Right lung (tissue), 10 donors: ENCODE results near the gene PIGS. TPM values are rescaled to one million over a fixed set of nuclear protein-coding genes. Genes with fewer than 3 reads are reported as not detected.
"Not testable (repeated sequence)": the region's sequence is repeated elsewhere in the genome, so short reads cannot be mapped to it uniquely, and the experiment has no call there.

Source experiments
- DNase-seq, 2 donors: peaks; one replicate each; pipeline ENCODE4 v3.0.0-alpha.2; 2013
- long read RNA-seq, 8 donors: transcript quantifications; one replicate each; lab custom pipeline, GENCODE V29; 2026
- polyA plus RNA-seq, 5 donors: library from polyadenylated mRNA; unstranded; fragments of 120-200 nt; gene quantifications; one replicate each; pipeline versions ENCODE4 v1.2.1 to v1.2.3, GENCODE V29; 2013; ENCODE audit warnings: inconsistent platforms in 1 of 5, low replicate concordance in 1 of 5; ENCODE audit not compliant: insufficient read length in 5 of 5, insufficient read depth in 1 of 5

The PIGS gene
- polyA plus RNA-seq, result 10 to 100 TPM; 58.7 to 66.9 (median 62.7) TPM
- long read RNA-seq, donor 1, transcript PIGS-202 (12 exons, 2,877 nt), result major isoform, 22 of 28 reads
- long read RNA-seq, donor 1, partial matches to known transcripts, result 0 of 28 reads
- long read RNA-seq, donor 1, other reads (novel, unspliced or antisense), result 0 of 28 reads
- long read RNA-seq, donor 2, transcript PIGS-202 (12 exons, 2,877 nt), result major isoform, 13 of 15 reads
- long read RNA-seq, donor 2, partial matches to known transcripts, result 0 of 15 reads
- long read RNA-seq, donor 2, other reads (novel, unspliced or antisense), result 0 of 15 reads
- long read RNA-seq, donor 3, transcript PIGS-203 (11 exons, 2,815 nt), result minor isoform, 5 of 20 reads
- long read RNA-seq, donor 3, transcript PIGS-202 (12 exons, 2,877 nt), result major isoform, 14 of 20 reads
- long read RNA-seq, donor 3, partial matches to known transcripts, result 0 of 20 reads
- long read RNA-seq, donor 3, other reads (novel, unspliced or antisense), result 0 of 20 reads
- long read RNA-seq, donor 4, partial matches to known transcripts, result 0 of 9 reads
- long read RNA-seq, donor 4, other reads (novel, unspliced or antisense), result 0 of 9 reads
- long read RNA-seq, donor 5, partial matches to known transcripts, result 0 of 11 reads
- long read RNA-seq, donor 5, other reads (novel, unspliced or antisense), result 0 of 11 reads
- long read RNA-seq, donor 6, transcript PIGS-206 (2 exons, 3,088 nt), result minor isoform, 7 of 19 reads
- long read RNA-seq, donor 6, transcript PIGS-202 (12 exons, 2,877 nt), result major isoform, 9 of 19 reads
- long read RNA-seq, donor 6, partial matches to known transcripts, result 0 of 19 reads
- long read RNA-seq, donor 6, other reads (novel, unspliced or antisense), result 0 of 19 reads
- long read RNA-seq, donor 7, transcript PIGS-202 (12 exons, 2,877 nt), result major isoform, 9 of 18 reads
- long read RNA-seq, donor 7, partial matches to known transcripts, result 5 of 18 reads
- long read RNA-seq, donor 7, other reads (novel, unspliced or antisense), result 0 of 18 reads
- long read RNA-seq, donor 8, transcript PIGS-202 (12 exons, 2,877 nt), result major isoform, 5 of 7 reads
- long read RNA-seq, donor 8, partial matches to known transcripts, result 0 of 7 reads
- long read RNA-seq, donor 8, other reads (novel, unspliced or antisense), result 0 of 7 reads

- DNase-seq, result peak; percentile 89 to 92
These were observed at the start of gene PIGS for GRCh38 chr17:28571361-28572122. Gene PIGS (minus strand): TSS chr17:28571524. CDS start chr17:28571496, 28 bp downstream.

- no peak for DNase-seq
These were observed 48.7 kb upstream of the PIGS start for GRCh38 chr17:28620010-28620409.

- DNase-seq, result no peak
These were observed 47.1 kb upstream of the PIGS start for GRCh38 chr17:28618464-28618863.

DNA sequence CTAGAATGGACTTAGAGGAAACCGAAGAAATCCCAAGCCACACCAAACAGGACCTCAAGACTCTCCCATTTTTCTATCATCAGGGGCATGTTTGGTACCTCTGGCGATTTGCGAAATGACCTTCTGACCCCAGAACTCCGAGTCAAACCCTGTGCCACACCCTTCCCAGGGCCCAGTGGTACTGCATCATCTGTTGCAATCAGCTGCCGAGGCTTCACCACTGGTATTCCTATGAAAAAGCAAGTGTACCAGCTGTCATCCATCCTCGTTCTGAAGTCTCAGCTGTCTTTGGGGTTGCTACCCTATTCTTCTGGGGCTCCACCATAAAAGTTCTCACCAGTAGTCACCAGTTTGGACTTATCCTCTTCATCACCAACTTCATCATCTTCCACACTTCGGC, 45.0 kb upstream of the PIGS start:
- no peak for DNase-seq

DNA sequence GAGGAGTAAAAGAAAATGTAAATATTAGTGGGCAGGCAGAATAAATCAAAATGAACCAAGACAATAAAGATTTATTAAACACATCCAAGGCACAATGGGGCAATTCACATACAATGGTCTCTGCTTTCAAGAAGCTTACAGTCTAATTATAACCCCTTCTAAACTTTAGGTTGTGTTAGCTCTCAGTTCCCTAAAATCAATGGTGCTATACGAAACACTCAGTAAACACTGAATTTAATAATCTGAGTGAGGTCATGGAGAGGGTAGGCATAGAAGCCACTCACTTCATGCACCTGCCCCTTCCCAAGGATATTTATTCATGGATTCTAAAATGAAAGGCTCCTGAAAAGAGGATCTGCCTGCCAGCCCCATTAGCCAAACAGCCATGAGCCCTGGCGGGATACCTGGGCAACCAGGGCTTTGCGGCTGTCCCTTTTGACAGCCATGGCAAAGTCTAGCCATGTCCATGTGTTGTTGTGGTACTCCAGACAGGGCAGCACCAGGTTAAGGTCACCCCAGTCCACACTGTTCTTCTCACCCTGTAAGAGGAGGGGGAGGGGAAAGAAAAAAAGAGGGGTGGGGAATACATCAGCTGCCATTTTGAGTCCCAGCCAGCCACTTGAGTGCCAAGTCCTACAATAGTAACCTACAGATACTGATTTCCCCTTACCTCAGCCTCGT, 44.1 kb upstream of the PIGS start:
- DNase-seq, result no peak

DNA sequence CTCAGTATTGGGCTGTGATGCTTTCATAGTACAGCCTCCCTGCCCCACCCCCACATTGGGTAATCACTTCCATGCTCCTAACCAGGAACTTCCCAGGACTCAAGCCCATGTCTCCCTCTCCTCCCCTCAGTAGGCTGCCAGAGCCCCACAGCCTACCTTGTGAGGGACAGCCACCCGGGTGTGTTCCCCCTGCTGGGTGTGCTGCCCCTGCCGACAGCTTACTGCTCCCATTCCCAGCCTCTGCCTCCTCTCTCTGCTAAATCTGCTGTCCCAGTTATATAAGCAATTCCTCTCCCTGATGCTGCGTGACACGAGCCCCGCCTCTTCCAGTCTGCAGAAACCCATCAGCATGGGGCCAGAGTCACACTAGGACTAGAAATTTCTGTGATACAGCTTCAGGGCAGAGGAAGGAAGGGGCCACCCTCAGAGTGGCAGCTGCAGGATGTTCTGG, 42.6 kb upstream of the PIGS start, which contains the start of gene RSKR:
Gene RSKR, minus strand, starts transcription at position 255 of the 451 bp plus-strand sequence. Its CDS starts 24 bp downstream, at position 231.
- DNase-seq, result no peak

GRCh38 chr17:28612936-28613872, 41.9 kb upstream of the PIGS start:
- DNase-seq, result peak in 1 of 2 donors; percentile 28

GRCh38 chr17:28612531-28612930, 41.2 kb upstream of the PIGS start:
- no peak for DNase-seq

DNA sequence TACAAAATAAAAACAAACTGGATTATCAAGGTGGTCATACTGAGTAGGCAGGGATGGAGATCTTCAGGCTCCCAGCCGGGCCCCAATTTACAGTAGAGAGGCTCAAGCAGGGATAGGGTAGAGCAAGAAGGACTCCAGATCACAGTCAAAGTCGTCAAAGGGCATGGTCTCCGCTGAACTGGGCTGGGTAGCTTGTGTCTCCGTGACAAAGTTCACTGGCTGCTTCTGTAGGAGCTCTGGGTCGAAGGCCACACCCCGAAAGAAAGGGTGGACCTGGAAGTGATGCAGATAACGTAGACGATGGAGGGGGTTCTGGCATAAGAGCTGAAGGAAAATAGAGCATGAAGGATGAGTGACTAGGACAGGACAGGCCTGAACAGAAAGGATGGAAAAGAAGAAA, 39.1 kb upstream of the PIGS start:
- DNase-seq, result no peak

DNA sequence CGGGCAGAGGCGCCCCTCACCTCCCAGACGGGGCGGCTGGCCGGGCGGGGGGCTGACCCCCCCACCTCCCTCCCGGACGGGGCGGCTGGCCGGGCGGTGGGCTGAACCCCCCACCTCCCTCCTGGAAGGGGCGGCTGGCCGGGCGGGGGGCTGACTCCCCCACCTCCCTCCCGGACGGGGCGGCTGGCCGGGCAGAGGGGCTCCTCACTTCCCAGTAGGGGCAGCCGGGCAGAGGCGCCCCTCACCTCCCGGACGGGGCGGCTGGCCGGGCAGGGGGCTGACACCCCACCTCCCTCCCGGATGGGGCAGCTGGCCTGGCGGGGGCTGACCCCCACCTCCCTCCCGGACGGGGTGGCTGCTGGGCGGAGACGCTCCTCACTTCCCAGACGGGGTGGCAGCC, 32.7 kb upstream of the PIGS start:
- DNase-seq, result not testable (repeated sequence)

DNA sequence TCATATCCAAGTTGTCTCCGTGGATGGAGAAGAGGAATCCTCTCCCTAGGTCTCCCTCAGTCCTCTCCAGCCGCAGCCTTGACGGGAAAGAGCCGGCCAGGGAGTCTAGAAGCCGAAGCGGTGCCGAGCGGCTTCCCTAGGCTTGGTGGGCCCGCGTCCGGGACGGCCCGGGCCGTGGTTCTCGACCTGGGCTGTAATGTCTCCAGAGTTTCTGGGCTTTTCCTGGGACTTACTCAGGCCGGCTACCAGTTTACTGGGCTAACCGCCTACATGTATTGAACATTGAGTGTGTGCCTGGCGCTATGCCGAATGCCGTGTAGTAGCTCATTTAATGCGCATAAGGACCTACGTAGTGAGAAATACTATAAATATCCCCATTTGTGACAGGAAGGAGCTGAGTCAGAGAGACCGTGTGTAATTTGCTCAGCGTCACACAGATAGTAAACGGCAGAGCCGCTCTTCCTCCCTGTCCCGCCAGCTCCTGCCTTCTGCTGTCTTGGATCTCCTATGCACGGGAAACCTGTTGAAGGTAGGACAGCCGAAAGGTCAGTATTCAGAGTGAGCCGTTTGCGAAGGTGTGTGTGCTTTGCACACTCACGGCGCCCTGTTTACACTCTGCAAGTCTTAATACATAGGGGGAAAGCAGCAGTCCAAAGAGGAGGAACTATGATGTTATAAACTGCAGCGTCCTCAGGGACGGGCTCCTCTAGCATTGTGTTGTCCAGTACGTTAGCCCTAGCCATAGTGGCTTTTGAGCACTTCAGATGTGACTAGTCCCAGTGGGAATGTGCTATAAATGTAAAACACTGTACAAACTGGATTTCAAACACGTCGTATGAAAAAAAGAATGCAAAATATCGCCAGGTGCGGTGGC, 28.2 kb upstream of the PIGS start:
- DNase-seq, result peak; percentile 61 to 67

- peak; percentile 91 to 93 for DNase-seq
These were observed 27.5 kb upstream of the PIGS start, which contains the start of gene SPAG5 for GRCh38 chr17:28598799-28599310. Gene SPAG5 (minus strand): TSS chr17:28599025. CDS start chr17:28598946, 79 bp downstream.

DNA sequence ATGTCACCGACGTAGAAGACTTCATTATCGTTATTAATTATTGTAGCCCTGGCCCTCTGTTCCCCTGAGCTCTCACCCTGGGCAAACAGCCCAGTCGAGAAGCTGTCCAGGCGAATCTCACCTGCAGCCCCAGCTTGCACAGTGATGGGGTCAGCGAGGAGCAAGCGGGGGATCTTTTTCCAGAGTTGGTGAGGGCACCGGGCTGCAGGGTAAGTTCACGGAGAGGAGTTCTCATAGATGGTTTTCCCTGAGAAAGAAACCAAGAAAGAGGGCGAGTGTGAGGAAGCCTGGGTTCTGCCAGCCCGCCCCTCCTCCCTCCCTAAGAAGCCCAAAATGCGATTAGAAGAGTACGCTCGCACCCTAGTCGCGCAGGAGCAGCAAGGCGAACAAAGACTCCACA, 27.1 kb upstream of the PIGS start:
- no peak for DNase-seq

DNA sequence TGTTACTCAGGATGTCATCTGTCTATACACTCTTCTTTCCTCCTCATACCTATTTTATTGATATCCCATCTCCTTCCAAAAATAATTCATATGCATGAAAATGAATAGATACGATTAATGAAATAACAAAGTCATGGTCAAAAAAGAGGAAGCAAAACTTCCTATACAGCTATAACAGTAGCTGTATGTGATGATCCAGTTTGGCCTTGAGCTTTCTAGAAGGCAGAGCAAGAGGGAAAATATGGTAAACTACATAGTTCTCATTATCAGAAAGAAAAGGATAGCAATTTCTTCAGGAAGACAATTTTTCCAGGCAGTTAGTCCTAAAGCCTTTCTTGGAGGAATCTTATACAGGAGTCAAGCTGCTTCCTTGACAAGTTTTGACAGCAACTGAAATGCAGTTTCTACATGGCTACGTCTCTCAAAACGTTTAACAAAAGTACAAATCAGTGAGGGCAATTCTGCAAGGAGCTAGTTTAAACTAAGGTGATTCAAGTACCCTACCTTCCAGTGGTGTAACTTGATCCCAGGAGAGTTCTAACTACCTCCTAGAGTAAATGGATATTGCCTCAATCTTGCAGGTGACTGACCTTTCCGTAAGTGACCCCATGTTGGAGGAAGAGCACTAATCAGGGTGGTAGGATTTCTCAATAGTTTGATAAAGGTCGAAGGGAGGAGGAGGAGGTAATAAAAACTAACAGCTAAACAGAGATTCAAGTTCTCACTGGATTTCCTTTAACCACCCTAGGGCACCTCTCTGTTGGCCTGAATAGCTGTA, 26.5 kb upstream of the PIGS start:
- no peak for DNase-seq

GRCh38 chr17:28592260-28592659, 20.9 kb upstream of the PIGS start:
- no peak for DNase-seq

DNA sequence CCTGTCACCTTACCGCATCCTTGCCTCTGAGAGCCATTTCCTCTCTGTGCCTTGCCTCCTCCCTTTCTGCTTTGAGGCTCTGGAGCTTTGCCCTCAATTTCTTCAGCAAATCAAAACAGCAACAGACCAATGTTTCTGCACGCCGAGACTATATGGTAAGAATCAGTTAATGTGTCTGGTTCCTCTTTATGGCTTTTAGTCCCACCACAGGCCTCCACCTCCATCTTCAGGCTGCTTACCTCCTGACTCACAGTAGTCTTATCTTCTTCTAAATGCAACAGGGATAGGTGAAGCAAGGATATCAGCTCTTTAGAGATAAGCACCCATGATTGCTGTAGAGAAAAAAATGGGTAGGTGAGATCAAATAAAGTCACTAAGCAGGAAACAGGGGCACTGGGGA, 14.5 kb upstream of the PIGS start:
- no peak for DNase-seq

DNA sequence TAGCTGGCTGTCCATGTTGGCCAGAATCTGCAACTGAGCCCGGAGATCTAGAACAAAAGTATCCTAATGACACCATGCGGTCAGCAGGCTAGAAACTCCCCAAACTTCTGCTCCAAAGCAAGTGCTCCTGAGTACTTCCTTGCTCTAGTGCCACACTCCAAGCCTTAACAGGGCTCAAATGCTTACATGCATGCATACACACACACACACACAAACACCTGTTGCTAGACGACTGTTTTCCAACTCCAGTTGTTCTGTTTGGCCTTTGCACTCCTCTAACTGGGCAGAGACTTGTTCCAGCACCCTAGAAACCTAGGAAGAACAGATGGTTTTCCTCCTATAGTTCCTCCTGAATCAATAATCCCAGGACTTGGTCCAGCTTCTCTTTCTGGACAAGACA, 13.1 kb upstream of the PIGS start:
- no peak for DNase-seq
